Omental fat pad (tissue), 4 donors: ENCODE measurements around the gene CD226. TPM values are rescaled to one million over a fixed set of nuclear protein-coding genes. Genes with fewer than 3 reads are reported as not detected.

ENCODE experiments used
- ATAC-seq: fragments of 150-250 bp; one replicate; pipeline ENCODE4 v1.9.1; 2016; ENCODE audit warnings: mild to moderate bottlenecking, moderate library complexity; ENCODE audit not compliant: low FRiP score
- DNase-seq: peaks from one replicate; pipeline ENCODE4 v3.0.0-alpha.2; 2019; ENCODE audit warnings: low spot score
- CTCF ChIP-seq, 3 donors: fragments of 450-650 bp; IDR thresholded peaks; one replicate each; pipeline ENCODE4 v1.5.1; 2016 to 2017; ENCODE audit warnings: antibody characterized with exemption in 3 of 3, mild to moderate bottlenecking in 3 of 3, moderate library complexity in 2 of 3
- total RNA-seq, 4 donors: library from RNA; depleted of rRNA; stranded (reverse); fragments of >200 nt; gene quantifications; one replicate each; pipeline ENCODE4 v1.1.0, GENCODE V29; 2016

CD226 gene
- total RNA-seq, 4 donors from 2014 or later, result 1.9 to 4.3 (median 3.0) TPM

- DNase-seq (no peak), ATAC-seq (no peak)
- TF ChIP-seq CTCF (IDR thresholded peaks at IDR 0.05), result no peak
Measured at GRCh38 chr18:69895066-69896047, 52.3 kb downstream of the CD226 start.

GRCh38 chr18:69894467-69894866 is 53.2 kb downstream of the CD226 start:
- DNase-seq (no peak), ATAC-seq (no peak)
- TF ChIP-seq CTCF (IDR thresholded peaks at IDR 0.05), result no peak

GRCh38 chr18:69890558-69890957 is 57.1 kb downstream of the CD226 start:
- TF ChIP-seq CTCF (IDR thresholded peaks at IDR 0.05), result no peak
- DNase-seq, result no peak
- no peak for ATAC-seq

- DNase-seq (no peak), ATAC-seq (no peak)
- no peak for TF ChIP-seq CTCF (IDR thresholded peaks at IDR 0.05)
Measured at GRCh38 chr18:69889009-69889408, 58.7 kb downstream of the CD226 start.

GRCh38 chr18:69887256-69887655 is 60.4 kb downstream of the CD226 start:
- no peak for TF ChIP-seq CTCF (IDR thresholded peaks at IDR 0.05)
- DNase-seq (no peak), ATAC-seq (no peak)

GRCh38 chr18:69885841-69886531 is 61.7 kb downstream of the CD226 start:
- no peak for DNase-seq
- no peak for TF ChIP-seq CTCF (IDR thresholded peaks at IDR 0.05)

More at GRCh38 chr18:69885841-69886531, 61.7 kb downstream of the CD226 start:
- ATAC-seq, result no peak
